ENCODE data around the gene ZNF70. TPM values are rescaled to one million over a fixed set of nuclear protein-coding genes. Genes with fewer than 3 reads are reported as not detected.

Gene ZNF70
- total and polyA plus RNA-seq, 12 donors, result 1.2 to 4.2 (median 3.6) TPM

DNA sequence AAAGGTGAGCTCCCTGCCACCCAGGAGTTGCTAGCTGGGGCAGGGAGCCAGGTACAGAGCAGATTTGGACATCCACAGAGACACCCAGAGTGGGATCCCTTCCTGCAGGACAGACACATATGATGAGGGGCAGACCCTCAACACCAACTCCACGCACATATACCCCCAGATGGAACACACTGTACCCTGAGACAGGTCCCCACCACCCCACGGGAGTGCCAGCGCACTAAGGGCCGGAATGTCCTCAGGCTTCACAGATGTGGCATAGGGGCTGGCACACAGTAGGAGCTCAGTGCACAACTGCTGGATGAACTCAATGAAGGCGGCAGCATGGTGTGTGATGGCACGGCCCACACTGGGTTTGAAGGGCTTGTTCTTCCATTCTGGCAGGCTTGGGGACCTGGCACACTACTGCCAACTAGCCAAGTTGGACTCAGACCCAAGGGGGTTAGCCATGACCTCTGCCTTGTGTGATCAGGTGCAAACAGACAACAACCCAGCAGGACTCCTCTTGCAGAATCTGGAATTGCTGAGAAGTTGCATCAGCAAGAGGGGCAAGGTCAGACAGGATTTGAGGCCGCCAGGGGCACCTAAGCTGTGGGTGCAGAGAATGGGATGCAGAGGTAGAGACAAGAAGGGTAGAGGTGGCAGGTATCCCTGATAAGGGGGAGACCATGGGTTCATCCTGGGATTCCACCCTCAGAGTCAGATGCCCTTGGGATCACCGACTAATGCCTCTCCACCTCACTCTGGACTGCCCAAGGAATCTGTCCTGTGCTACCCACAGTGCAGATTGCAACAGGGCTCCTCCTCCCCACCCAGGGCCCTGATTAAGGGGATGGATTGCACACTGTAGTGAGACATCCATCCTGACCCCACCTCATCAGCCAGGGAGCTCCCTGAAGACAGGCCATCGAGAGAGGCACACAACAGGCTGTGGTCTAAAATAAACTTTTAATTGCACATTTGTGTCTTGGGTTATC, 14.3 kb upstream of the ZNF70 start:
- 66 to 69% methylated on average over 9 of the region's 9 CpGs for WGBS, 2 donors
- H3K4me1 ChIP-seq, result peaks cover 6 to 57% (median 46%) of the 10 kb centered on the region in 9 donors
- intact Hi-C loops (cut with DNase I), result loop anchor here in 9 of 10 donors (5.0 to 10.0 kb wide), 3 partner anchors 82 to 220 kb away; no protein-coding TSS in a partner anchor

DNA sequence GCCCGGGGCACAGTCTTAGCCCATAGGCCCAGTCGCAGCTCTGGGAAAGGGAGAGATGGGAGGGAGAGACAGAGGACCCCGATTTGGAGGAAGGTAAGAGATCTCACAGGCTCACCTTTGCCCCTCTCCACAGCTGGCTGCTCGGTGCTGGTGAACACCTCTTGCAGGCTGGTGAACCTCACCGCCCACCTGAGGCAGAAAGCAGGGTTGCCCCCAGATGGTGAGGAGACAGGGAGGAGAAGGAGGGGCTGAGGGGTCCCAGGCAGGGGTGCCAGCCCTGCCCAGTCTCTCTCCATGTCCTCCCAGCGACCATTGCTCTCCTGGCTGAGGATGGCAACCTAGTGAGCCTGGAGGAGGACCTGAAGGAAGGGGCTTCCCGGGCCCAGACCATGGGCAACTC, 13.0 kb upstream of the ZNF70 start:
- Histone ChIP-seq H3K27me3 (no peaks in the 10 kb centered on the region), H3K4me3 (peak overlapping the region in 2 of 10 donors; percentile 17 to 34)
- no peak for DNase-seq

More for the DNA sequence above, 14.3 kb upstream of the ZNF70 start:
- TF ChIP-seq, protein P1, sequence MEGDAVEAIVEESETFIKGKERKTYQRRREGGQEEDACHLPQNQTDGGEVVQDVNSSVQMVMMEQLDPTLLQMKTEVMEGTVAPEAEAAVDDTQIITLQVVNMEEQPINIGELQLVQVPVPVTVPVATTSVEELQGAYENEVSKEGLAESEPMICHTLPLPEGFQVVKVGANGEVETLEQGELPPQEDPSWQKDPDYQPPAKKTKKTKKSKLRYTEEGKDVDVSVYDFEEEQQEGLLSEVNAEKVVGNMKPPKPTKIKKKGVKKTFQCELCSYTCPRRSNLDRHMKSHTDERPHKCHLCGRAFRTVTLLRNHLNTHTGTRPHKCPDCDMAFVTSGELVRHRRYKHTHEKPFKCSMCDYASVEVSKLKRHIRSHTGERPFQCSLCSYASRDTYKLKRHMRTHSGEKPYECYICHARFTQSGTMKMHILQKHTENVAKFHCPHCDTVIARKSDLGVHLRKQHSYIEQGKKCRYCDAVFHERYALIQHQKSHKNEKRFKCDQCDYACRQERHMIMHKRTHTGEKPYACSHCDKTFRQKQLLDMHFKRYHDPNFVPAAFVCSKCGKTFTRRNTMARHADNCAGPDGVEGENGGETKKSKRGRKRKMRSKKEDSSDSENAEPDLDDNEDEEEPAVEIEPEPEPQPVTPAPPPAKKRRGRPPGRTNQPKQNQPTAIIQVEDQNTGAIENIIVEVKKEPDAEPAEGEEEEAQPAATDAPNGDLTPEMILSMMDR (IDR thresholded peaks at IDR 0.05), result no peak
- H3K9me3 ChIP-seq, result no peaks in the 10 kb centered on the region
- peaks cover 0 to 16% (median 0%) of the 10 kb centered on the region in 9 donors for H3K36me3 ChIP-seq
- no peak for ATAC-seq
- no peaks in the 10 kb centered on the region for H3K27me3 ChIP-seq
- no peak for DNase-seq
- H3K27ac ChIP-seq, result peak overlapping the region in 5 of 10 donors; percentile 36 to 94 (median 86)
- peak overlapping the region in 9 of 10 donors; percentile 58 to 78 (median 67) for H3K4me3 ChIP-seq

GRCh38 chr22:23763579-23763945, 12.7 kb upstream of the ZNF70 start:
- Histone ChIP-seq H3K27me3 (no peaks in the 10 kb centered on the region), H3K9me3 (no peaks in the 10 kb centered on the region), H3K36me3 (peaks cover 0 to 16% (median 0%) of the 10 kb centered on the region in 9 donors), H3K27ac (peak overlapping the region in 1 of 10 donors; percentile 30), H3K4me3 (peak overlapping the region in 4 of 10 donors; percentile 14 to 34 (median 24)), H3K4me1 (peaks cover 4 to 48% (median 41%) of the 10 kb centered on the region in 9 donors)
- ATAC-seq (no peak), DNase-seq (peak in 1 of 2 donors; percentile 59)
- intact Hi-C loops (cut with DNase I), result loop anchor here in 3 of 10 donors (10.0 kb wide), 2 partner anchors 139 to 219 kb away; no protein-coding TSS in a partner anchor
- 16 to 26% methylated on average over 17 of the region's 17 CpGs for WGBS, 2 donors
- TF ChIP-seq, protein P1 (IDR thresholded peaks at IDR 0.05), result no peak

More for the DNA sequence above, 13.0 kb upstream of the ZNF70 start:
- intact Hi-C loops (cut with DNase I), result loop anchor here in 3 of 10 donors (10.0 kb wide), 2 partner anchors 139 to 219 kb away; no protein-coding TSS in a partner anchor
- ATAC-seq, result no peak
- Histone ChIP-seq H3K27ac (no peak overlapping the region), H3K4me1 (peaks cover 6 to 52% (median 44%) of the 10 kb centered on the region in 9 donors), H3K36me3 (peaks cover 0 to 16% (median 0%) of the 10 kb centered on the region in 9 donors), H3K9me3 (no peaks in the 10 kb centered on the region)
- TF ChIP-seq, protein P1 (IDR thresholded peaks at IDR 0.05), result no peak
- WGBS, 2 donors, result 56 to 69% methylated on average over 6 to 7 of the region's 7 CpGs

All from heart right ventricle (tissue), 16 donors.